Stimulated activated CD4-positive, alpha-beta T cell treated with anti-CD3 and anti-CD28 coated beads, Interleukin-15, amount 100 ng/mL, for 48 hours (primary cell): Measurements from ENCODE around the gene HPDL.
"Not testable (repeated sequence)": the region's sequence is repeated elsewhere in the genome, so short reads cannot be mapped to it uniquely, and the experiment has no call there.

Experiments used
- DNase-seq, 2 donors: peaks; one replicate each; pipeline ENCODE4 v3.0.0-alpha.2; 2020; ENCODE audit warnings: low read depth in 2 of 2

Gene HPDL

DNA sequence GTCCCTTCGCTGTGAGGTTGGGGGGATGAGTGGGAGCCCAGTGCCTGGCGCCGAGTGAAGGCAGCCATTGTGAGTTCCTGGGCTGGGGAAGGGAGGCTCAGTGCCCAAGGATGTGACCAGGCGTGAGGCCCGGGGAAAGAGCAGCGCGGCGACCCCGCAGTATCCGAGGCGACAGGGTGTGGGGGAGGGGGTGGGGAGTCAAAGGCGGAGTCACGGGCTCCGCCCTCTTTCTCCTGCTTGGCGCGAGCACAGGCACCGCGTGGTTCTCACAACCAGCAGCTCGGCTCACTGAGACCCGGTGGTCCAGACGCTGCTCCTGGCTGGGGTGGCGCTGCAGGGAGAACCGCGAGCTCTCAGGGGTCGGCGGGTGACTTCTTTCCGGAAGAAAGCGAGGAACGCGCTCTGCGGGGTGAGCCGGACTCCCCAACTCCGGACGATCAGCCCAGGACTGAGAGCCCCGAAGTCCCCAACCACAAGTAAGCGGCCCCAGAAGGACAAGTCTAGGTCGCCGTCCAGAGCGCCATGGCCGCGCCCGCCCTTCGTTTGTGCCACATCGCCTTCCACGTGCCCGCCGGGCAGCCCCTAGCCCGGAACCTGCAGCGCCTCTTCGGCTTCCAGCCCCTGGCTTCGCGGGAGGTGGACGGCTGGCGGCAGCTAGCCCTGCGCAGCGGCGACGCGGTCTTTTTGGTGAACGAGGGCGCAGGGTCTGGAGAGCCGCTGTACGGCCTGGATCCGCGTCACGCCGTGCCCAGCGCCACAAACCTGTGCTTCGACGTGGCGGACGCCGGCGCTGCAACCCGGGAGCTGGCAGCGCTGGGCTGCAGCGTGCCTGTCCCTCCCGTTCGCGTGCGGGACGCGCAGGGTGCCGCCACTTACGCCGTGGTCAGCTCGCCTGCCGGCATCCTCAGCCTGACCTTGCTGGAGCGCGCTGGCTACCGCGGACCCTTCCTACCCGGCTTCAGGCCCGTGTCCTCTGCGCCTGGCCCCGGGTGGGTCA lies at the start of gene HPDL:
Gene HPDL (plus strand): TSS at position 269 of the 997 bp plus-strand sequence. CDS start 254 bp downstream, at position 523.
- peak; percentile 68 to 71 for DNase-seq

GRCh38 chr1:45282351-45282750 lies 44.3 kb upstream of the HPDL start:
- DNase-seq, result no peak

- DNase-seq, result not testable (repeated sequence)
Observed at GRCh38 chr1:45284858-45285257, 41.8 kb upstream of the HPDL start.

DNA sequence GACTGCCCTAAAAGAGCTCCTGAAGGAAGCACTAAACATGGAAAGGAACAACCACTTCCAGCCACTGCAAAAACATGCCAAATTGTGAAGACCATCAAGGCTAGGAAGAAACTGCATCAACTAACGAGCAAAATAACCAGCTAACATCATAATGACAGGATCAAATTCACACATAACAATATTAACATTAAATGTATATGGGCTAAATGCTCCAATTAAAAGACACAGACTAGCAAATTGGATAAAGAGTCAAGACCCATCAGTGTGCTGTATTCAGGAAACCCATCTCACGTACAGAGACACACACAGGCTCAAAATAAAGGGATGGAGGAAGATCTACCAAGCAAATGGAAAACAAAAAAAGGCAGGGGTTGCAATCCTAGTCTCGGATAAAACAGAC lies 40.2 kb upstream of the HPDL start:
- not testable (repeated sequence) for DNase-seq

GRCh38 chr1:45291002-45291401 lies 35.7 kb upstream of the HPDL start:
- not testable (repeated sequence) for DNase-seq

- DNase-seq, result no peak
Observed at GRCh38 chr1:45291716-45292115, 35.0 kb upstream of the HPDL start.

DNA sequence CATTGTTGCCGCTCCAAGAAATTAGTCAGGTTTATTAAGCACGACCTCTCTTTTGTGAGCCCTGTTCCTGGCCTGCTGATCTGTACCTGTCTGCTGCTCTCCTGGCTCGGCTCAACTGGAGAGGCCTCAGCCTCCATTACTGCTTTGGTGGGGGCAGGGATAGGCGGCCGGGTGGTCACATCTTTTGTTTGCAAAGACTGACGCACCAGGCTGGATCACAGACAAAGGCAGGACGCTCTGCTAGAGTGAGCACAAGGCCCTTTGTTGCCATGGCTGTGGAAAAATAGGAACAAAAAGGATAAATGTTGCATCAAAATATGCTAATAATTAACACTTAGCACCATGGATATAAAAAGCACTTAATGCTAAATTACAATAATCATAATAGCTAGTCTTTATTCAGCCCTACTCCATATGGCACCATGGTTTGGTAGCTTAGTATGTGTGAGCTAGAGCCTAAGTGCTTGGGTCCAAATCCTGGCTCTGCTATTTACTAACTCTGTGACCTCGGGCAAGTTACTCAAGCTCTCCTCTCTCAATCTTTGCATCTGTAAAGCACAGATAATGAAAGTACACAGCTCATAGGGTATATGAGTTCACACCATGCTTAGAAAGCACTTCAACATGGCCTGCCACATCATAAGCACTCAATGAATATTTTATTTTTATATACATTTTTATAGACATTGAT lies 28.9 kb upstream of the HPDL start:
- no peak for DNase-seq

DNA sequence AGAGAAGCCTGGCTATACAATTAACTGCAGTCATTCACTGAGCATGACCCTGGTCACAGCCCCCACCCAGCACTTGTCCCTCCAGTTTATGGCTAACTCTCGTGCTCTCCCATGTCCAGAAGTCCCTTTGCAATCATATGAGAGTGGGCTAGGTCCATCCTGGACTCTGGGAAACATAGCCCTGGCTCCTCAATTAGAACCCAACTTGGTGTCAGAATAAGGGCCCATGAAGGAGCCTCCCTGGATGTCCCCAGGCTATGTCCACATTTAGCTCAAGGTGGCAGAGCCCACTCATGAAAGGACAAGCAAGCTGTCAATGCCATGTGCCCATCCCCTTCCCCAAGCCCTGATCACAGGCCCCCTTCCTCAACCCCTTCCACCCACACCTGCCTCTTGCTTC lies 27.4 kb upstream of the HPDL start:
- DNase-seq, result no peak

DNA sequence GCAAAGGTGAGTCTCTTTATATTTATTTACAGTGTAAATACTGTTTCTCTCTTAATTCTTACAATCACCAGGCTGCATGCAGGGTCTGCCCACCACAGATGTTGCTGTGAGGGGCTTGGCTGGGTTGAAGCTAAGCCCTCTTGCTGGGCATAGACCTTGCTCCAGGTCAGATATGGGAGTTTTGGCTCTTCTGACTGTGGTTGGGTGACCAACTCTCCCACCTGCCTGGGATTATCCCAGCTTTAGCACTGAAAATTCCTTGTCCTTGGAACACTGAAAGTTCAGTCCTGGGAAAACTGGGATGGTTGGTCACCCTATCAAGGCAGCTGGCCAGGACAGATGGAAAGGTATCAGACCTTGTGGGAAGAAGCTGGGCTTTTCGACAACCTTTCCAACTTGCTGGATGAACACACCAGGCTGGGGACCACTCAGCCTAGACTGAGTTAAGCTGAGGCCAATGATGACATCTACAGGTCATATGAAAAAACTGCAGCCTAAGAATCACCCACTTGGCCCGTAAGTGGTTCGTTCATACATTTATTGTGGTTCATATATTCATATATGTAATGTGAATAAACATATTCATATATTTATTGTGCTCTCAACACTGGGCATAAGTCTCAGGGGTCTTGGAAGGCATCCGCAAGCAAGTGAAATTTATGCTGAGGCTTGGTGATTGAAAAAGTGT lies 26.6 kb upstream of the HPDL start:
- DNase-seq, result no peak

GRCh38 chr1:45300669-45300997 lies 26.1 kb upstream of the HPDL start:
- no peak for DNase-seq

DNA sequence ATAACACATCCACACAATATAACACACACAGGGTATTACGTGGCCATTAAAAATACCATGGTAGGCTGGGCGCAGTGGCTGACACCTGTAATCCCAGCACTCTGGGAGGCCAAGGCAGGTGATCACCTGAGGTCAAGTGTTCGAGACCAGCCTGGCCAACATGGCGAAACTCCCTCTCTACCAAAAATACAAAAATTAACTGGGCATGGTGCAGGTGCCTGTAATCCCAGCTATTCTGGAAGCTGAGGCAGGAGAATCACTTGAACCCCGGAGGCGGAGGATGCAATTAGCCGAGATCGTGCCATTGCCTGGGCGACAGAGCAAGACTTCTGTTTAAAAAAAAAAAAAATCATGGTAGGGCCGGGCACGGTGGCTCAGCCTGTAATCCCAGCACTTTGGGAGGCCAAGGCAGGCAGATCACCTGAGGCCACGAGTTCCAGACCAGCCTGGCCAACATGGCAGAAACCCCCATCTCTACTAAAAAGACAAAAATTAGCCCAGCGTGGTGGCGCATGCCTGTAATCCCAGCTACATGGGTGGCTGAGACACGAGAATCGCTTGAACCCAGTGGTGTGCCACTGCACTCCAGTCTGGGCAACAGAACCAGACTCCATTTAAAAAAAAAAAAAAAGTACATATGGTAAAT lies 24.1 kb upstream of the HPDL start:
- DNase-seq, result no peak

DNA sequence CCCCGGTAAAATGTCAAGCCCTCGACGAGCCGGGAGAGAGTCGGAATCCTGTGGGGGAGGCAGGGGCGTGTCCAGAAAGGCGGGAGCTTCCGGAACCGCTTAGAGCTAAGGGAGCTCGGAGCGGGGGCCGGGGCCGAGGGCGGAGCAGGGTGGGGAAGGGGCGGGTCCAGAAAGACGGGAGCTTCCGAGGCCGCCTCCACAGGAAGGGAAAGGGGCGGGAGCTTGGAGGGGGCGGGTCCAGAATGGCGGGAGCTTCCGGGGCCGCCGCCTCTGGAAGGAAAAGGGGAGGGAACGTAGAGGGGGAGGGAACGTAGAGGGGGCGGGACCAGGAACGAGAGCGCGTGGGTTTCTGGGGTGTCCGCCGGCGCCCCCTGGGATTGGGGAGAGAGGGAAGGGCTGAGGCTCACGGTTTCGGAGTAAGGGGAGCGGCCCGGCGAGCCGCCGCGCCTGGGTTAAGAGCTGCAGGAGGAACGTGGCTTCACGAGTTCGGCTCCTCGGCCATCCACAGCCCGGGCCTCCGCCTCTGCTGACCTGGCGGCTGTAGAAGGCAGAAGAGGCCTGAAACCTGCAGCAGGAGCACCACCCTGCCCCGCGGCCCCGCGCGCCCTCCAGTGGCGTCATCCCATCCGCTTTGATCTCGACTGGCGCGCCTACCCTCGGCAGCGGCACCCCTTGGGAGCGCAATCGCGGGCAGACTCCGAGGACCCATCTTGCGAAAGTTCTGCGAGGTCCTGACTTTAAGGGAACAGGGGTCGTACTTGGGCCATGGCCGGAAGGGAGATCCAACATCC lies 23.0 kb upstream of the HPDL start:
- peak; percentile 98 to 99 for DNase-seq

DNA sequence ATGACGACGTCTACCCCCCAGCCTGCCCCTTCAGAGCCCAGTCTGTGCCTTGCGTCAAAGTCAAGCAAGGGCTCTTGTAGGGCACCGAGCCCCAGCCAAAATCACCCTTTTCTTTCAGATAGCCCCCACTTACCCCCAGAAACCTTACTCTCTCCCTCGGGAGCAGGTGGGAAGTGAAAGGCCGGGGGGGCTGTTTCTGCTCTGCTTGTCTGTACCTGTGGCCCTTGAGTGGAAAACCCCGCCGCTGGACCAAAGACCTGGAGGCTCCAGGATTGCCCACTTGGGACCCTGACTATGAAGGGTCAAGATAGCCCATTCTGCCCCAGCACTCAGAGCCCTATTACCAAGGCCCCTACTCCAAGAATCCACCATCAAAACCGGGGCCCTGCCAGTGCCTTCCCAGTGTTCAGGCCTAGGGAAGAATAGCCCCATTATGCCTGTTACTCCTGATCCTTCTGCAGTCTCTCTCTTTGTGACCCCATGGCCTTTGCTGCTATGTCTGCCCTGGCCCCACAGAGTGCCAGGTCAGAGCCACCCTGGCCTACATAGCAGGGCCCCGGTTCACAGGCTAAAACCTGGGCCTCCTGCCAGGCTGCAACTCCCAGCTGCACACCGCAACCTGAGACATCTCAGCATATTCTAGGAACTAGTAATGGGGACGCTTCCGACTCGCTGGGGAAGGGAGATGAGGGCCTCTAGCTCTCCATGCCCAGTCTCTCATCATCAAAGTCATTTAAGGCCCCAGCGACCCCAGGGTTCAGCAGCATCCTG lies 22.2 kb upstream of the HPDL start:
- no peak for DNase-seq

DNA sequence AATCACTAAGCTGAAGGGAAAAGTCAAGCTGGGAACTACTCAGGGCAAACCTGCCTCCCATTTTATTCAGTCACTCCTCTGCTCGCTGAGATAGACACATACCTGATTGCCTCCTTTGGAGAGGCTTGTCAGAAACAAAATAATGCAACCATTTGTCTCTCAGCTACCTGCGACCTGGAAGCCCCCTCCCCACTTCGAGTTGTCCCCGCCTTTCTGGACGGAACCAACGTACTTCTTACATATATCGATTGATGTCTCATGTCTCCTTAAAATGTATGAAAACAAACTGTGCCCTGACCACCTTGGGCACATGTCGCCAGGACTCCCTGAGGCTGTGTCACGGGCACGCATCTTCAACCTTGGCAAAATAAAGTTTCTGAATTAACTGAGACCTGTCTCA lies 21.5 kb upstream of the HPDL start:
- no peak for DNase-seq

- DNase-seq, result peak; percentile 40 to 57
Observed at GRCh38 chr1:45306319-45306718, 20.4 kb upstream of the HPDL start.

- DNase-seq, result no peak
Observed at GRCh38 chr1:45306905-45307304, 19.8 kb upstream of the HPDL start.

GRCh38 chr1:45314266-45314665 lies 12.4 kb upstream of the HPDL start:
- no peak for DNase-seq

DNA sequence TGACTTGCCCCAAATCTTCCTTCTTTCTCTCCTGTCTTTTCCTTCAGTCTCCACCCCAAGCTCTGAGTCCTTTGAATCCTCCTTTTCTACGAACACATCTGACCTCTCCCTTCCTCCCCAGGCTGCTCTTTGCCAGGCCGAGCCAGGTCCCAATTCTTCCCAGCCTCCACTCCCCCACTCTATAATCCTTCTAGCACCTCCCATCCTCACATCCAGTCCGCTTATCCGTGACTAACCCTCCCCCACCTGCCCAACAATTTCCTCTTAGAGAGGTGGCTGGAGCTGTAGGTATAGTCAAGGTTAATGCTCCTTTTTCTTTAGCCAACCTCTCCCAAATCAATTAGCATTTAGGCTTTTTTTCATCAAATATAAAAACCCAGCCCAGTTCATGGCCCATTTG lies 9.5 kb upstream of the HPDL start:
- no peak for DNase-seq

DNA sequence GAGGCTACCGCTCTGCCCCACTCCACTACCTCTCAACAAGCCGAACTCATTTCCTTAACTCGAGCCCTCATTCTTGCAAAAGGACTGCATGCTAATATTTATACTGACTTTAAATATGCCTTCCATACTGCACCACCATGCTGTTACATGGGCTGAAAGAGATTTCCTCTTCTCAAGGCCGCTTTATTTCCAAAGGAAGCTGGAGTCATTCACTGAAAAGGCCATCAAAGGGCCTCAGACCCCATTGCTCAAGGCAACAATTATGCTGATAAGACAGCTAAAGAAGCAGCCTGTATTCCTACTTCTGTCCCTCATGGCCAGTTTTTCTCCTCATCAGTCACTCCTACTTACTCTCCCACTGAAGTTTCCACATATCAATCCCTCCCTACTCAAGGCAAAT lies 6.9 kb upstream of the HPDL start:
- DNase-seq, result no peak

GRCh38 chr1:45321444-45321843 lies 5.3 kb upstream of the HPDL start:
- DNase-seq, result no peak
